GM18517 (cell line): ENCODE data around the gene KRTAP19-8.

ENCODE experiments used
- ATAC-seq: cut with Tn5 transposase; IDR thresholded peaks from one replicate; pipeline ENCODE4 v1.9.1; 2021; ENCODE audit warnings: mild to moderate bottlenecking, moderate library complexity; ENCODE audit not compliant: unreplicated experiment

Gene KRTAP19-8

DNA sequence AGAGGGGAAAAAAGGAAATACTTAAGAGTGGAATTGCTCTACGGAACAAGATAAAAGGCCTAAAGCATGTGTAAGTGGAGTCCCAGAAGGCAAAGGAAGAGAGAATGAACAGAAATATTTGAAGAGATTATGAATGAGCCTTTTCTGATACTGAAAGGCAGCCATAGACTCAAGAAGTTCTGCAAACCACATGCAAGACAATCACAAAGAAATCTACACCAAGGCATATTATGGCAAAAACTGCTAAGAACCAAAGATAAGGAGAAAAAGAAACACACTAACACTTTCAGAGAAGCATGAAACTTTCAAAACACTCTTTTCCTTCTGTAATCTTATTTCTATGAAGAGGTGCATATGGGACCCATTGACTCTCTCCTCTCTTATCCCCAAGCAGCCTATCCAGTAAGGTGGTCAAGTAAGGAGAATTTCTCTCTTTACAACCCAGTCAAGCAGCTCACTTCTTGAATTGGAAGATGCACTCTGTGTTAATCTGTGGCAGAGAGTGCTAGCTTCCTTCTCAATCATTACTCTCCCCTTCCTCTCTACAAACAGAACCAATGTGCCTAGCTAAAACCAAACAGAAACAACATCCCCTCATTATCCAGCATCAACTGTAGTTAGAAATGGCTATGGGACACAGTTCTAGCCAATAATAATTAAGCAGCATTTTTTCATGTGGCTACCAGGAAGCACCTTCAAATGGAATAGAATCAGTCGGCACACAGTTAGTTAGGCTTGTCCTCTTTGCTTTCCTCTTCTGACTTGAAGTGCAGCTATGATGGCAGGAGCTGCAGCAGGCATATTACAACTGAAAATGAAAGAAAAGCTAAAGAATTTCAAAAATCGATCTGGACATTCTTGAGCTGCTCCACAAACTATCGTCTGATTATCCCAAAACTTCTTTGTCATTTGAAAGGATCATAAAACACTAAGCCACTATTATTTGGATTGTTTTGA, 25.9 kb downstream of the KRTAP19-8 start:
- no peak for ATAC-seq

- ATAC-seq = no peak
These were observed 26.9 kb downstream of the KRTAP19-8 start for GRCh38 chr21:31011412-31011811.

- ATAC-seq = no peak
These were observed 29.9 kb downstream of the KRTAP19-8 start for GRCh38 chr21:31008355-31008754.

GRCh38 chr21:31005019-31005418, 33.3 kb downstream of the KRTAP19-8 start:
- ATAC-seq = no peak

GRCh38 chr21:31003471-31003870, 34.8 kb downstream of the KRTAP19-8 start:
- no peak for ATAC-seq

DNA sequence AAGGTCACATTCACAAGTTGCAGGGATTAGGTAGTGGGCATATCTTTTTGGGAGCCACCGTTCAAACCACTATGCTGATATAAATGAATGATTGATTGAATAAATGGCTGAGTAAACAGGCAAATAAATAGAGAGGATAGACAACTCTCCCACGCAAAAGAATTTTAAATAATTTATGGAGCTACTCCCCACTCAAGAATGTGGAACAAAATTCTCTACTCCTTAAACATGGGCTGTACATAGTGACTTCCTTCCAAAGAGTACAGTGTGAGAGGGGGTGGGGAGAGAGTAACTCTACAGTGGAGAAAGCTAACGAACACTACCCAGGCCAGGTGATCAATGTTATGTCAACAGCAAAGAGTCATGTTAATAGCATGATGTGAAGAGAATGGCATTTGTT, 40.7 kb downstream of the KRTAP19-8 start:
- no peak for ATAC-seq

- ATAC-seq = no peak
These were observed 41.5 kb downstream of the KRTAP19-8 start for GRCh38 chr21:30996728-30997127.

GRCh38 chr21:30994932-30995331, 43.3 kb downstream of the KRTAP19-8 start:
- ATAC-seq = no peak

DNA sequence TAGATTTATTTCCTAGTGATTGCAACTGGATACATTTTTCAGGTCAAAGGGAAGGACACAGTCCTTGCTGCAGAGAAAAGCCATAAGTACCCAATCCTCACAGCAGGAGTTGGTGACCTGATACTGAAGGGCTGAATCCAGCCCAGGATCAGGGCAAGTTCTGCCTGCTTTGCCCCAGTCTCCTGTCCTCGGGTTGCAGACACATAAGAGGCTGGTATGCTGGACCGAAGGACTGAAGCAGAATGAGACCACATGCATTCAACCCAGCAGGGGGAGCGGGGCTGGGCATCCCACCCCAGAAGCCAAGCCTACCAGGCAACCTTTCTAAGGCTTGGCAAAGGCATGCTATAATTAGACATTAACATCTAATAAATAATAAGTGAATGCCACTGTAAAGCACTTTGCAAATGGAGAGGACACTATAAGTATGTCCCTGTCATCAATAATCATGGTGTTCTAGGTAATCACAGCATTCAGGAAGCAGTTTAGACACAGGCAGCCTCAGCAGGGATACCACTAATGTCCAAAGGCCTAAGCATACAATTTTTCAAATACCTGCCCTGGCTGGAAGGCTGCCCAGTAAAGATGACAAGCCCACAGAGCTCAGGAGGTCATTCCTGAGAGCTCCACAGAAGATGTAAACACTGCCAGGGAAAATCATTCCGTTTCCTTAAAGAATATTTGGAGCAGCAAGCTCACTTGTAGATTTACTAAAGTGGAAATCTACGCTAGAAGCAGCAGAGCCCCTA, 47.6 kb downstream of the KRTAP19-8 start:
- no peak for ATAC-seq

DNA sequence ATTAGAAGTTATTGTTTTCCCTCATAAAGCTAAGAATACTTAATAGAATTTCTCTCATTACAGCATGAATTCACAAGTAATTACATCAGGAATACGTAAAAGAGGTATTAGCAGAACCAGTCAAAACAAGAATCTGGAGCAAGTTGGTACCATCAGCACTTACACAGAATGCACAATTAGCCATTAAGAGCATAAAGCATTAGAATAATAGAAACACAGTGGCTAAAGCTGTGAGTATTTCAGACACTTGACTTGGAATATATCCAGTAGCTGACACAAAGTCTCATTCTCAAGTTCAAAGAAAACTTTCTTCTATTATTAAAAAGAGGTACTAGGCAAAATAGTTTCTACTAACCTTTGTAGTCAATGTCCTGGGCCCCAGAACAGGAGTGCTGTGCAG, 49.6 kb downstream of the KRTAP19-8 start:
- no peak for ATAC-seq
